K562 (cell line): ENCODE results near the gene MYO15A. TPM values are rescaled to one million over a fixed set of nuclear protein-coding genes. Genes with fewer than 3 reads are reported as not detected.

Experiments used
- ATAC-seq: fragments of 200-7000 bp; cut with Tn5 transposase; 3 replicates; pipeline ENCODE4 v1.9.1; 2020; ENCODE audit warnings: moderate library complexity
- BruUV-seq: library from RNA; stranded (reverse); fragments of 400-500 nt; replicated peaks from 2 replicates; lab custom pipeline; 2021; lab: Mats Ljungman, UMichigan
- CTCF ChIA-PET: fragments of 300-600 bp; formaldehyde crosslinking; extraction: SDS; loops from one replicate; lab custom pipeline; 2021; ENCODE audit warnings: low intra/inter-chr PET ratio; lab: Yijun Ruan, JAX
- POLR2A ChIA-PET: fragments of 300-600, 350-650 bp; sonication (Branson Sonifier 250); formaldehyde crosslinking; extraction: SDS; loops from one replicate; lab custom pipeline; 2021; ENCODE audit warnings: antibody characterized with exemption, inconsistent platforms; lab: Yijun Ruan, JAX
- DNase-seq, 4 experiments: peaks; one replicate each; pipeline versions ENCODE4 v3.0.0 to v3.0.0-alpha.2; 2011 to 2018; ENCODE audit warnings: low spot score in 3 of 4, mixed read lengths in 3 of 4; ENCODE audit errors: extremely low read depth in 1 of 4
- FAIRE-seq: peaks from 2 replicates; lab custom pipeline; 2011; peaks lifted over from hg19 to GRCh38; lab: Jason Lieb, UNC
- H2AFZ ChIP-seq: 2 replicates; pipeline ENCODE4 v1.6.0; 2011; ENCODE audit warnings: low read depth, low read length, control low read depth, inconsistent platforms
- H3K27ac ChIP-seq: fragments of 200-600 bp; 3 replicates; pipeline ENCODE4 v1.8.0; 2011; ENCODE audit warnings: low read depth, mild to moderate bottlenecking, control low read depth, inconsistent platforms, low read length, moderate library complexity, mixed read lengths; ENCODE audit errors: extremely low read depth
- H3K27me3 ChIP-seq, 2 experiments: fragments of 300-600 bp in 1 of 2; 2 replicates in 1 of 2; 3 replicates in 1 of 2; pipeline versions ENCODE4 v1.6.0 to v1.8.0; 2011; ENCODE audit warnings: inconsistent platforms in 2 of 2, low read length in 2 of 2, mild to moderate bottlenecking in 1 of 2, mixed read lengths in 1 of 2, moderate library complexity in 1 of 2; ENCODE audit not compliant: control insufficient read depth in 2 of 2, insufficient read depth in 2 of 2
- H3K36me3 ChIP-seq: fragments of 300-600 bp; 3 replicates; pipeline ENCODE4 v1.8.0; 2011; ENCODE audit warnings: mild to moderate bottlenecking, low read length, inconsistent platforms; ENCODE audit not compliant: control insufficient read depth, insufficient read depth
- H3K4me1 ChIP-seq, 2 experiments: fragments of 200-600 bp in 1 of 2; replicated peaks in 1 of 2; 2 replicates in 1 of 2; 3 replicates in 1 of 2; pipeline versions ENCODE4 v1.5.1 to v1.8.0; 2011; ENCODE audit warnings: inconsistent platforms in 2 of 2, low read length in 2 of 2, mild to moderate bottlenecking in 1 of 2, mixed read lengths in 1 of 2, moderate library complexity in 1 of 2; ENCODE audit not compliant: control insufficient read depth in 2 of 2, insufficient read depth in 2 of 2
- H3K4me2 ChIP-seq: 2 replicates; pipeline ENCODE4 v1.6.1; 2011; ENCODE audit warnings: low read length, control low read depth, inconsistent platforms, mixed read lengths; ENCODE audit not compliant: insufficient read depth
- H3K4me3 ChIP-seq: fragments of 200-600 bp; sonication (generic), shearing (Covaris generic); 2 replicates; pipeline ENCODE4 v1.5.1; 2016; ENCODE audit warnings: control low read depth, inconsistent platforms
- H3K79me2 ChIP-seq: fragments of 200-600 bp; 3 replicates; pipeline ENCODE4 v1.8.0; 2011; ENCODE audit warnings: low read length, inconsistent platforms; ENCODE audit not compliant: control insufficient read depth, insufficient read depth
- H3K9ac ChIP-seq, 2 experiments: 2 replicates each; pipeline versions ENCODE4 v1.6.0 to v1.6.1; 2011; ENCODE audit warnings: low read depth in 2 of 2, low read length in 2 of 2, control low read depth in 1 of 2, inconsistent platforms in 1 of 2, mild to moderate bottlenecking in 1 of 2, mixed read lengths in 1 of 2; ENCODE audit not compliant: insufficient read depth in 1 of 2
- H3K9me1 ChIP-seq: one replicate; pipeline ENCODE4 v1.6.0; 2011; ENCODE audit warnings: inconsistent platforms, mild to moderate bottlenecking, low read length, moderate library complexity; ENCODE audit not compliant: control insufficient read depth, insufficient read depth
- H3K9me3 ChIP-seq: replicated peaks from 2 replicates; pipeline ENCODE4 v1.5.1; 2011; ENCODE audit warnings: low read depth, low read length, inconsistent platforms; ENCODE audit not compliant: control insufficient read depth, insufficient read depth
- H4K20me1 ChIP-seq: replicated peaks from 2 replicates; pipeline ENCODE4 v1.6.1; 2011; ENCODE audit warnings: low read length, inconsistent platforms, mixed read lengths; ENCODE audit not compliant: control insufficient read depth, insufficient read depth
- CC2D1A ChIP-seq: fragments of 450-650 bp; IDR thresholded peaks from 2 replicates; pipeline ENCODE4 v1.6.1; 2017; ENCODE audit warnings: mild to moderate bottlenecking
- JUND ChIP-seq, 2 experiments: IDR thresholded peaks; 2 replicates in 1 of 2; 3 replicates in 1 of 2; pipeline ENCODE4 v1.6.1; 2011; ENCODE audit warnings: borderline replicate concordance in 2 of 2, low read depth in 2 of 2, low read length in 2 of 2, improper control_type of control experiment in 1 of 2, missing biosample characterization in 1 of 2, missing genetic modification characterization in 1 of 2, missing genetic modification reagents in 1 of 2
- KLF16 ChIP-seq: IDR thresholded peaks from 2 replicates; pipeline ENCODE4 v1.6.1; 2016; ENCODE audit warnings: antibody characterized with exemption
- MEF2D ChIP-seq: conservative IDR thresholded peaks from 2 replicates; pipeline ENCODE4 v1.6.1; 2016; ENCODE audit warnings: low read depth, missing genetic modification characterization, missing compliant biosample characterization
- MTA1 ChIP-seq: fragments of 450-650 bp; IDR thresholded peaks from 2 replicates; pipeline ENCODE4 v1.6.1; 2017; ENCODE audit warnings: borderline replicate concordance
- MYBL2 ChIP-seq, 2 experiments: fragments of 450-650 bp in 1 of 2; sonication (generic) in 1 of 2; formaldehyde crosslinking in 1 of 2; IDR thresholded peaks; 2 replicates each; pipeline versions ENCODE4 v1.6.1 to v1.8.1; 2017 to 2022; ENCODE audit warnings: borderline replicate concordance in 1 of 2, inconsistent platforms in 1 of 2, low read depth in 1 of 2, mild to moderate bottlenecking in 1 of 2, missing genetic modification reagents in 1 of 2, moderate library complexity in 1 of 2
- RBFOX2 ChIP-seq: fragments of 200-400 bp; formaldehyde crosslinking; IDR thresholded peaks from 2 replicates; pipeline ENCODE4 v1.6.1; 2017; ENCODE audit warnings: low read depth, mild to moderate bottlenecking, low read length, moderate library complexity
- TFAM ChIP-seq: fragments of 250-450 bp; sonication (Bioruptor Pico); conservative IDR thresholded peaks from 2 replicates; pipeline ENCODE4 v1.5.0; 2021; ENCODE audit warnings: mild to moderate bottlenecking, moderate library complexity
- ZBTB7A ChIP-seq: IDR thresholded peaks from 2 replicates; pipeline ENCODE4 v1.6.1; 2011; ENCODE audit warnings: low read depth, mild to moderate bottlenecking, low read length, moderate library complexity, borderline replicate concordance; ENCODE audit not compliant: control insufficient read depth
- ZNF431 ChIP-seq: sonication (generic); formaldehyde crosslinking; IDR thresholded peaks from 2 replicates; pipeline ENCODE4 v1.8.0; 2022; ENCODE audit warnings: mild to moderate bottlenecking, missing genetic modification reagents
- WGBS: fragments of 100-300 bp; shearing (Covaris generic); methylation state at CpG from one replicate; pipeline ENCODE4 v1.1.6; 2016; ENCODE audit warnings: low coverage, mixed read lengths; ENCODE audit not compliant: insufficient coverage; ENCODE audit errors: missing lambda C conversion rate; 5-methylcytosine and 5-hydroxymethylcytosine counted together
- in situ Hi-C: fragments of 300-500 bp; cut with MboI; formaldehyde crosslinking; loops from 4 replicates; pipeline ENCODE4 v1.15.0; 2018; ENCODE audit warnings: inconsistent platforms, mixed read lengths
- intact Hi-C: fragments of 100-400 bp; cut with micrococcal nuclease; formaldehyde crosslinking; loops from 2 replicates; pipeline ENCODE4 v1.14.2; 2022
- polyA plus RNA-seq, 8 experiments: library from polyadenylated mRNA; depleted of rRNA in 4 of 8; stranded (reverse) in 5 of 8; unstranded in 3 of 8; fragments of >200 nt; fragmentation: Nextera tagmentation in 2 of 8; fragmentation: Illumina TruSeq in 1 of 8; extraction: Ambion mirVana in 2 of 8; extraction: Trizol in 1 of 8; gene quantifications; 2 replicates each; pipeline versions ENCODE4 v1.2.1 to v1.2.3, GENCODE V29; 2011 to 2014; ENCODE audit warnings: inconsistent platforms in 1 of 8, missing spikeins in 1 of 8
- total RNA-seq, 7 experiments: library from RNA; depleted of rRNA in 6 of 7; stranded (reverse); fragments of >200 nt in 6 of 7; fragmentation: Illumina TruSeq in 2 of 7; extraction: Trizol in 2 of 7; gene quantifications; 2 replicates each; pipeline versions ENCODE4 v1.2.1 to v1.2.3, GENCODE V29; 2011 to 2021; ENCODE audit warnings: low replicate concordance in 1 of 7
- TF ChIP-seq, protein P1 (sequence below): sonication (generic); formaldehyde crosslinking; IDR thresholded peaks from 2 replicates; pipeline ENCODE4 v1.8.0; 2022; ENCODE audit warnings: missing genetic modification reagents, mild to moderate bottlenecking, moderate library complexity, borderline replicate concordance
- TF ChIP-seq, protein P2 (sequence below), 3 experiments: IDR thresholded peaks in 2 of 3; conservative IDR thresholded peaks in 1 of 3; 2 replicates each; pipeline ENCODE4 v1.5.1; 2011 to 2012; ENCODE audit warnings: low read length in 3 of 3, mild to moderate bottlenecking in 3 of 3, control low read depth in 2 of 3, improper control_type of control experiment in 1 of 3, inconsistent platforms in 1 of 3, low read depth in 1 of 3, mixed read lengths in 1 of 3, moderate library complexity in 1 of 3; ENCODE audit not compliant: insufficient read depth in 2 of 3

Gene MYO15A
- total and polyA plus RNA-seq, 9 of the 15 experiments (the other 6 are each of a cell fraction or from before 2014, with no cell fraction given) = 0.05 to 0.88 (median 0.14) TPM; not detected in 1

- POLR2A ChIA-PET = interaction anchor here (0.6 kb wide), 1 partner anchor 54 kb away, joined by 3 read pairs; no protein-coding TSS in a partner anchor
- Histone ChIP-seq H3K9me3 (no peaks in the 10 kb centered on the region), H3K27ac (no peak overlapping the region), H3K4me1 (peaks cover 8 to 10% of the 10 kb centered on the region in 2 experiments; a peak in 3 of 5 replicates), H3K9ac (no peak overlapping the region), H3K36me3 (no peaks in the 10 kb centered on the region), H3K4me3 (no peak overlapping the region), H4K20me1 (0 out of 2 replicates have a peak, but pooled peaks cover 7% of the 10 kb centered on the region), H3K4me2 (no peak overlapping the region), H3K79me2 (no peaks in the 10 kb centered on the region), H3K9me1 (peaks cover 3% of the 10 kb centered on the region), H2AFZ (no peak overlapping the region), H3K27me3 (no peaks in the 10 kb centered on the region)
- no TSS peak for BruUV-seq
- WGBS = 0% methylated on average over 5 of the region's 6 CpGs
- CTCF ChIA-PET = interaction anchor here (0.6 kb wide), 1 partner anchor 327 kb away, joined by 3 read pairs; no protein-coding TSS in a partner anchor
- FAIRE-seq (peak; percentile 90), ATAC-seq (peak; percentile 96), DNase-seq (peak; percentile 74 to 81 (median 78))
- intact Hi-C loops (no loop called here), in situ Hi-C loops (loop anchor here (25.0 kb wide), 1 partner anchor 345 kb away; no protein-coding TSS in a partner anchor)
- TF ChIP-seq JUND (IDR thresholded peaks at IDR 0.05; ENCODE audit: borderline replicate concordance, low read depth, low read length) (0 out of 2 replicates have a peak, but pooled peaks have one; percentile 18), JUND (tag; IDR thresholded peaks at IDR 0.05; ENCODE audit: borderline replicate concordance, low read depth, low read length) (no peak), RBFOX2 (no peak), MEF2D (tag) (no peak), CC2D1A (0 out of 2 replicates have a peak, but pooled peaks have one; percentile 16), MYBL2 (IDR thresholded peaks at IDR 0.05; ENCODE audit: low read depth) (no peak), MYBL2 (CRISPR knock-in tag; IDR thresholded peaks at IDR 0.05; ENCODE audit: borderline replicate concordance) (no peak), TFAM (CRISPR knock-in tag) (no peak), ZBTB7A (peak; percentile 51; the same call in 1 of the 2 replicates), KLF16 (0 out of 2 replicates have a peak, but pooled peaks have one; percentile 9), ZNF431 (CRISPR knock-in tag) (no peak), MTA1 (no peak)
- TF ChIP-seq, protein P1, sequence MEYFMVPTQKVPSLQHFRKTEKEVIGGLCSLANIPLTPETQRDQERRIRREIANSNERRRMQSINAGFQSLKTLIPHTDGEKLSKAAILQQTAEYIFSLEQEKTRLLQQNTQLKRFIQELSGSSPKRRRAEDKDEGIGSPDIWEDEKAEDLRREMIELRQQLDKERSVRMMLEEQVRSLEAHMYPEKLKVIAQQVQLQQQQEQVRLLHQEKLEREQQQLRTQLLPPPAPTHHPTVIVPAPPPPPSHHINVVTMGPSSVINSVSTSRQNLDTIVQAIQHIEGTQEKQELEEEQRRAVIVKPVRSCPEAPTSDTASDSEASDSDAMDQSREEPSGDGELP (CRISPR knock-in tag) = peak; percentile 54; the same call in 1 of the 2 replicates
- TF ChIP-seq, protein P2, sequence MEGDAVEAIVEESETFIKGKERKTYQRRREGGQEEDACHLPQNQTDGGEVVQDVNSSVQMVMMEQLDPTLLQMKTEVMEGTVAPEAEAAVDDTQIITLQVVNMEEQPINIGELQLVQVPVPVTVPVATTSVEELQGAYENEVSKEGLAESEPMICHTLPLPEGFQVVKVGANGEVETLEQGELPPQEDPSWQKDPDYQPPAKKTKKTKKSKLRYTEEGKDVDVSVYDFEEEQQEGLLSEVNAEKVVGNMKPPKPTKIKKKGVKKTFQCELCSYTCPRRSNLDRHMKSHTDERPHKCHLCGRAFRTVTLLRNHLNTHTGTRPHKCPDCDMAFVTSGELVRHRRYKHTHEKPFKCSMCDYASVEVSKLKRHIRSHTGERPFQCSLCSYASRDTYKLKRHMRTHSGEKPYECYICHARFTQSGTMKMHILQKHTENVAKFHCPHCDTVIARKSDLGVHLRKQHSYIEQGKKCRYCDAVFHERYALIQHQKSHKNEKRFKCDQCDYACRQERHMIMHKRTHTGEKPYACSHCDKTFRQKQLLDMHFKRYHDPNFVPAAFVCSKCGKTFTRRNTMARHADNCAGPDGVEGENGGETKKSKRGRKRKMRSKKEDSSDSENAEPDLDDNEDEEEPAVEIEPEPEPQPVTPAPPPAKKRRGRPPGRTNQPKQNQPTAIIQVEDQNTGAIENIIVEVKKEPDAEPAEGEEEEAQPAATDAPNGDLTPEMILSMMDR (IDR thresholded peaks at IDR 0.05 in 2 of 3, conservative IDR thresholded peaks at IDR 0.05 in 1 of 3; ENCODE audit: insufficient read depth in 2 of 3, low read depth in 1 of 3, low read length in 3 of 3) = peak; percentile 79 to 87 (median 85)
These were observed 109.0 kb downstream of the MYO15A start for GRCh38 chr17:18217412-18218015.
